Neutrophil (primary cell): ENCODE data around the gene CA10.

ENCODE experiments used
- H3K27ac ChIP-seq: fragments of 200-600 bp; sonication (generic); 2 replicates; pipeline ENCODE4 v1.5.1; 2016; ENCODE audit warnings: mild to moderate bottlenecking, moderate library complexity
- H3K27me3 ChIP-seq: fragments of 200-600 bp; sonication (generic); 2 replicates; pipeline ENCODE4 v1.6.0; 2016; ENCODE audit warnings: mild to moderate bottlenecking
- H3K36me3 ChIP-seq: fragments of 200-600 bp; sonication (generic); 2 replicates; pipeline ENCODE4 v1.5.1; 2017
- H3K4me1 ChIP-seq, 2 experiments: fragments of 200-600 bp in 1 of 2; sonication (generic) in 1 of 2; 1 replicate in 1 of 2; 2 replicates in 1 of 2; pipeline versions ENCODE4 v1.5.1 to v1.6.1; 2013 to 2016; ENCODE audit warnings: low read depth in 1 of 2, low read length in 1 of 2, mild to moderate bottlenecking in 1 of 2, moderate library complexity in 1 of 2; ENCODE audit not compliant: control insufficient read depth in 1 of 2, insufficient read depth in 1 of 2
- H3K4me3 ChIP-seq, 2 experiments: fragments of 200-600 bp in 1 of 2; sonication (generic) in 1 of 2; 1 replicate in 1 of 2; 2 replicates in 1 of 2; pipeline ENCODE4 v1.5.1; 2013 to 2016; ENCODE audit warnings: low read depth in 1 of 2, low read length in 1 of 2, mild to moderate bottlenecking in 1 of 2, moderate library complexity in 1 of 2
- H3K9me3 ChIP-seq: fragments of 200-600 bp; sonication (generic); 2 replicates; pipeline ENCODE4 v1.5.1; 2016
- TF ChIP-seq, protein P1 (sequence below): fragments of 200-600 bp; sonication (generic); IDR thresholded peaks from 2 replicates; pipeline ENCODE4 v1.5.1; 2016; ENCODE audit warnings: antibody characterized with exemption

The CA10 gene

GRCh38 chr17:52134641-52135040, 23.9 kb downstream of the CA10 start:
- TF ChIP-seq, protein P1, sequence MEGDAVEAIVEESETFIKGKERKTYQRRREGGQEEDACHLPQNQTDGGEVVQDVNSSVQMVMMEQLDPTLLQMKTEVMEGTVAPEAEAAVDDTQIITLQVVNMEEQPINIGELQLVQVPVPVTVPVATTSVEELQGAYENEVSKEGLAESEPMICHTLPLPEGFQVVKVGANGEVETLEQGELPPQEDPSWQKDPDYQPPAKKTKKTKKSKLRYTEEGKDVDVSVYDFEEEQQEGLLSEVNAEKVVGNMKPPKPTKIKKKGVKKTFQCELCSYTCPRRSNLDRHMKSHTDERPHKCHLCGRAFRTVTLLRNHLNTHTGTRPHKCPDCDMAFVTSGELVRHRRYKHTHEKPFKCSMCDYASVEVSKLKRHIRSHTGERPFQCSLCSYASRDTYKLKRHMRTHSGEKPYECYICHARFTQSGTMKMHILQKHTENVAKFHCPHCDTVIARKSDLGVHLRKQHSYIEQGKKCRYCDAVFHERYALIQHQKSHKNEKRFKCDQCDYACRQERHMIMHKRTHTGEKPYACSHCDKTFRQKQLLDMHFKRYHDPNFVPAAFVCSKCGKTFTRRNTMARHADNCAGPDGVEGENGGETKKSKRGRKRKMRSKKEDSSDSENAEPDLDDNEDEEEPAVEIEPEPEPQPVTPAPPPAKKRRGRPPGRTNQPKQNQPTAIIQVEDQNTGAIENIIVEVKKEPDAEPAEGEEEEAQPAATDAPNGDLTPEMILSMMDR = no peak
- H3K9me3 ChIP-seq = no peaks in the 10 kb centered on the region
- H3K27me3 ChIP-seq = no peaks in the 10 kb centered on the region
- no peak overlapping the region for H3K27ac ChIP-seq
- H3K36me3 ChIP-seq = no peaks in the 10 kb centered on the region
- H3K4me1 ChIP-seq = no peaks in the 10 kb centered on the region
- no peak overlapping the region for H3K4me3 ChIP-seq

GRCh38 chr17:52128721-52129120, 29.8 kb downstream of the CA10 start:
- Histone ChIP-seq H3K4me1 (no peaks in the 10 kb centered on the region), H3K9me3 (no peaks in the 10 kb centered on the region), H3K27ac (no peak overlapping the region), H3K4me3 (no peak overlapping the region), H3K27me3 (no peaks in the 10 kb centered on the region), H3K36me3 (no peaks in the 10 kb centered on the region)
- TF ChIP-seq, protein P1 = no peak

DNA sequence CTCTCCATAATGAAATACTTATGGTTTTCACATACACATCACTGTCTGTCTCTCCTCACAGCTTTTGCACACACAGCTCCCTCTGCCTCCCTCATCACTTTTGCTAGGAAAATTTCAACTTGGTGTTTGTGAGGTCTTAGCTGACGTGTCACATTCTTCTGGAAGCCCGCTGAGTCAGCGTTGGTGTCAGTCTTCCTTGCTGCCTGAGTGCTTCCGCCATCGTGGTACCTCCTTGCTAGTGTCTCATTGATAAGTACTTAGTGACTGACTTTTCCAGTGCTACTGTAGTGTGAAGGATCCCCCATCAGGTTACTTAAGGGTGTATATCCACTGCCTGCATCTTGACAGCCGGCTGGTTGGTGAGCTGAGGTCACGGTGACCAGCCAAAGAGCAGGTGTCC, 33.5 kb downstream of the CA10 start:
- TF ChIP-seq, protein P1 = no peak
- Histone ChIP-seq H3K4me1 (no peaks in the 10 kb centered on the region), H3K36me3 (no peaks in the 10 kb centered on the region), H3K27me3 (no peaks in the 10 kb centered on the region), H3K4me3 (no peak overlapping the region), H3K9me3 (no peaks in the 10 kb centered on the region), H3K27ac (no peak overlapping the region)

- Histone ChIP-seq H3K36me3 (no peaks in the 10 kb centered on the region), H3K4me1 (no peaks in the 10 kb centered on the region), H3K4me3 (no peak overlapping the region), H3K27ac (no peak overlapping the region), H3K9me3 (no peaks in the 10 kb centered on the region), H3K27me3 (no peaks in the 10 kb centered on the region)
- TF ChIP-seq, protein P1 = no peak
Observed at GRCh38 chr17:52124561-52124960, 34.0 kb downstream of the CA10 start.

- H3K27ac ChIP-seq = no peak overlapping the region
Observed at GRCh38 chr17:52120465-52120864, 38.0 kb downstream of the CA10 start.

More at GRCh38 chr17:52120465-52120864, 38.0 kb downstream of the CA10 start:
- no peaks in the 10 kb centered on the region for H3K36me3 ChIP-seq
- H3K4me3 ChIP-seq = no peak overlapping the region
- H3K27me3 ChIP-seq = no peaks in the 10 kb centered on the region
- peaks cover 4% of the 10 kb centered on the region for H3K9me3 ChIP-seq
- H3K4me1 ChIP-seq = no peaks in the 10 kb centered on the region
- TF ChIP-seq, protein P1 = no peak
